Measurements from ENCODE around the gene TAOK2.
"Not testable (repeated sequence)": the region's sequence is repeated elsewhere in the genome, so short reads cannot be mapped to it uniquely, and the experiment has no call there.

The TAOK2 gene

GRCh38 chr16:30004811-30005242 is 31.2 kb downstream of the TAOK2 start:
- ATAC-seq = no peak

- peak; percentile 47 to 68 for ATAC-seq
Observed at GRCh38 chr16:30005341-30006094, 31.9 kb downstream of the TAOK2 start.

DNA sequence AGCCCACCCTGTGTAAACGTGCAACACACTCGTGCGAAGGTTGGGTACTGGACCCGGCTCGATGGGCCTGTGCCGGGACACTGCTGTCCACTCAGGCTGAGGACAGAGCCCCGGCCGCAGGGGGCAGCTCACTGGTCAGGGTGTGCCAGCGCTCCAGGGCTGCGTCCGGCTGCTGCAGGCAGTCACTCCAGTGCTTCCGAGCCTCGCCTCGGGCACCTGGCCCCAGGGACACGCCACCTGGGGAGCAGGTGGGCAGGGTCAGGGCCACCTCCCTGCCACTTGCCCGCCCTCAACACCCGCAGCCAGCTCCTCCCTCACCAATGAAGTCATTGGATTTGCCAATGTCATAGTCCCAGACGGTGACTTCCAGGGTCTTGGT is 32.4 kb downstream of the TAOK2 start:
- no peak for ATAC-seq

- ATAC-seq = no peak
Observed at GRCh38 chr16:30006659-30007377, 33.1 kb downstream of the TAOK2 start.

GRCh38 chr16:30007378-30007895 is 33.8 kb downstream of the TAOK2 start:
- no peak for ATAC-seq

DNA sequence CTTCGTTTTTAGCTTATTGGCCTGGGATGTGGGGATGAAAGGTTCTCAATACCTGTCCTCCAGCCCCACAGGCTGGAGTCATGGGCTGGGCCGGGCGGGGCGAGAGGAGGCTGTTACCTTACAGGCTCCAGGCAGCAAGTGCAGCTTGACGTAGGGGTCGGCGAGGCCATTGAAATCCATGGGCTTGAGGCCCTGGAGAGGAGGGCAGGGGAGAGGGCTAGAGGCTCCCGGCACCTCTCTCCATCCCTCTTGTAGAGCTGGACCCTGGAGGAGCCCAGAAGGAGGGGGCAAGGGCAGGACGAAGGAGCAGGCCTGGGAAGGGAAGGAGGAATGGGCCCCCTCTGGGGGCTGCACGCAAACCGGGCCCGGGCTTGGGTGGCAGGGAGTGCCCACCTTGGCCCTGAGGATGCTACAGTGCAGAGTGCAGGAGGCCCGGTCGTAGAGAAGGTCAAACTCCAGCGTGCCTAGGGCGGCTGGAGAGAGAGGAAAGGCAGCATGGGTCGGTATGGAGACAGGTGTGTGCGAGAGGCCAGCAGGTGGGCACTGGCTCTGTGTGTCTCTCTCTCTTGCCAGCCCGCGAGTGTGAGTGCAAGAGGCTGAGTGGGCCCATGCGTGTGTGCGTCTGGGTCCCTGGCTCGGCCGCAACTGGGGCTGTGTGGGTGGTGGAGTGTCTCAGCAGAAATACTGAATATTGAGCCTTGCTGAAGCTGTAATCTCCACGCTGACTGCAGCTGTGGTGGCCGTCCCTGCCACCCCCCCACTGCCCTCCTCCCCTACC is 35.6 kb downstream of the TAOK2 start:
- no peak for ATAC-seq

- ATAC-seq = no peak
Observed at GRCh38 chr16:30009990-30010843, 36.5 kb downstream of the TAOK2 start.

GRCh38 chr16:30010844-30011713 is 37.4 kb downstream of the TAOK2 start, which contains the start of gene DOC2A:
Gene DOC2A (minus strand): TSS chr16:30011027. CDS start chr16:30010222, 805 bp downstream.
- ATAC-seq = peak; percentile 47 to 62

- ATAC-seq = no peak
Observed at GRCh38 chr16:30011714-30012504, 38.2 kb downstream of the TAOK2 start.

DNA sequence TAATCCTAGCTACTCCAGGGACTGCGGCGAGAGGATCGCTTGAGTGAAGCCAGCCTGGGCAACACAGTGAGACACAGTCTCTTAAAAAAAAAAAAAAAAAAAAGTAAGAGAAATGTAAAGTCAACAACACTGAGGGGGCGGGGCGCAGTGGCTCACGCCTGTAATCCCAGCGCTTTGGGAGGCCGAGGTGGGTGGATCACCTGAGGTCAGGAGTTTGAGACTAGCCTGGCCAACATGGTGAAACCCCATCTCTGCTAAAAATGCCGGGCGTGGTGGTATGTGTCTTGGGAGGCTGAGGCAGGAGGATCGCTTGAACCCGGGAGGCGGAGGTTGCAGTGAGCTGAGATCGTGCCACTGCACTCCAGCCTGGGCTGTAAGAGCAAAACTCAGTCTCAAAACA is 38.9 kb downstream of the TAOK2 start:
- ATAC-seq = not testable (repeated sequence)

GRCh38 chr16:30015450-30015849 is 41.8 kb downstream of the TAOK2 start:
- ATAC-seq = not testable (repeated sequence)

DNA sequence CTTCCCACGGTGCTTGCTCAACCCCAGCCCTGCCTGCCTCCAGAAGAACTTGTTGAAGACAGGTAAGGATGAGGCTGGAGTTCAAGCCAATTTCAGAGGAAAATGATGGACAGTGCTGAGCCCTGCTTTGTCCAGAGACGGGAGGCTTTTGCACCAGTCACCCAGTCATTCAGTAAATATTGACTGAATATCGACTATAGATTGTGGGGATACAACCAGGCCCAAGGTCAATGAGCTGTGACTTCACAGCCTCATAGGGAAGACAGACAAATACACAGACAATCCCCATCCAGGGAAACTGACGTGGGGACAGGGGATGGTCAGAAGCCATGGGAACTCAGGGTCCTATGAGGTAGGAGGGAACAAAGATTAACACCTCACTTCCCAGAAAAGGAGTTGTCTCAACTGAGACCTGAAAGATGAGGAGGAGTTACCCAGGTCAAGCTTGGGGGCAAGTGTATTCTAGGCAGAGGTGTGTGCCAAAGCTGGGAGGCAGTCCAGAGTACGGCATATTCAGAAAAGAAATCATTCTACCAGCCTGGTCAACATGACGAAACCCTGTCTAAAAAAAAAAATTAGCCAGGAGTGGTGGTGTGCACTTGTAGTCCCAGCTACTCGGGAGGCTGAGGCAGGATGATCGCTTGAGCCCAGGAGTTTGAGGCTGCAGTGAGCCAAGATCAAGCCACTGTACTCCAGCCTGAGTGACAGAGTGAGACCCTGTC is 43.0 kb downstream of the TAOK2 start:
- no peak for ATAC-seq

DNA sequence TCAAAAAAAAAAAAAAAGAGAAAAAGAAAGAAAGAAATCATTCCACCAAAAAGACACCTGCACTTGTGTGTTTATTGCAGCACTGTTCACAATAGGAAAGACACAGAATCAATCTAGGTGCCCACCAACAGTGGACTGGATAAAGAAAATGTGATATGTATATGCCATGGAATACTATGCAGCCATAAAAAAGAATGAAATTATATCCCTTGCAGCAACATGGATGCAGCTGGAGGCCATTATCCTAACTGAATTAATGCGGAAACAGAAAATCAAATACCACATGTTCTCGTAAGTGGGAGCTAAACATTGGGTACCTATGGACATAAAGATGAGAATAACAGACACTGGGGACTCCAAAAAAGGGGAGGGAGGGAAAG is 43.6 kb downstream of the TAOK2 start:
- no peak for ATAC-seq

GRCh38 chr16:30017937-30018336 is 44.3 kb downstream of the TAOK2 start:
- ATAC-seq = not testable (repeated sequence)

GRCh38 chr16:30018731-30019158 is 45.1 kb downstream of the TAOK2 start:
- ATAC-seq = peak; percentile 22 to 27

GRCh38 chr16:30022887-30023286 is 49.2 kb downstream of the TAOK2 start, which contains the start of gene C16orf92:
Gene C16orf92 (plus strand): TSS chr16:30023198. CDS start chr16:30023341, 143 bp downstream.
- no peak for ATAC-seq

- no peak for ATAC-seq
Observed at GRCh38 chr16:30023586-30023985, 49.9 kb downstream of the TAOK2 start.

DNA sequence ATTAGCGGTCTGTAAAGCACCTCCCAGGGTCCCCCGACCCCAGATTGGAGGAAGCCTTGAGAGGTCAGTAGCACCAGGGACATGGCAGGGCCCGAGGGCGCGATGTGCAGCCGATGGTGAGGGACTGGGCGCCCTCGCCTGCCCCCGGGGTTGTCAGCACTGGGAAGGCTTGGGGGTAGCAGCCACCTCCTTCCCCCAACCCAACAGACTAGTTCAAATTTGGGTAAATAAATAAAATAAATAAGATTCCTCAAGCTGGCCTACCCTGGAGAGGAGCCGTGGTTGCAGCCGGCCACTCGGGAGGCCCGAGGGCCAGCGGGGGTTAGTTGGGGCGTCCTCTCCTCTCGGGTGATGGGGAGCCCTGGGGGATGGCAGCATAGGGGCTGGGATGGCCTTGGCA is 50.8 kb downstream of the TAOK2 start:
- ATAC-seq = no peak

GRCh38 chr16:30025156-30025555 is 51.5 kb downstream of the TAOK2 start:
- ATAC-seq = no peak

Measured in activated CD4-positive, CD25-positive, alpha-beta regulatory T cell treated with anti-CD3 and anti-CD28 coated beads, Interleukin-2, amount 50 U/mL, for 24 hours (primary cell).